Muscle of leg (tissue), 16 donors: ENCODE measurements around the gene VWCE. TPM values are rescaled to one million over a fixed set of nuclear protein-coding genes. Genes with fewer than 3 reads are reported as not detected.
A peak's percentile ranks its signal among the peaks of the same experiment; 100 is the strongest.

ENCODE experiments used
- DNase-seq: peaks from one replicate; pipeline ENCODE4 v3.0.0; 2013
- H3K27ac ChIP-seq: one replicate; pipeline ENCODE4 v1.5.1; 2013; ENCODE audit warnings: mild to moderate bottlenecking, low read length, control low read depth
- H3K27me3 ChIP-seq: one replicate; pipeline ENCODE4 v1.6.1; 2013; ENCODE audit warnings: low read length; ENCODE audit not compliant: control insufficient read depth, insufficient read depth
- H3K36me3 ChIP-seq: one replicate; pipeline ENCODE4 v1.6.1; 2013; ENCODE audit warnings: low read length; ENCODE audit not compliant: control insufficient read depth, insufficient read depth
- H3K4me1 ChIP-seq: one replicate; pipeline ENCODE4 v1.6.1; 2013; ENCODE audit warnings: low read length; ENCODE audit not compliant: control insufficient read depth, insufficient read depth
- H3K4me3 ChIP-seq: one replicate; pipeline ENCODE4 v1.5.1; 2013; ENCODE audit warnings: low read length, control low read depth
- H3K9me3 ChIP-seq: replicated peaks from 2 replicates; pipeline ENCODE4 v1.6.1; 2013; ENCODE audit warnings: low read depth, low read length; ENCODE audit not compliant: control insufficient read depth
- WGBS: methylation state at CpG from one replicate; pipeline ENCODE4 v1.1.5; 2013; ENCODE audit warnings: missing lambda C conversion rate; ENCODE audit not compliant: insufficient coverage; 5-methylcytosine and 5-hydroxymethylcytosine counted together
- long read RNA-seq, 11 donors: transcript quantifications; one replicate each; lab custom pipeline, GENCODE V29; 2026
- polyA plus RNA-seq, 8 donors: library from polyadenylated mRNA; unstranded; fragments of 120-200 nt; gene quantifications; one replicate each; pipeline versions ENCODE4 v1.2.1 to v1.2.3, GENCODE V29; 2013; ENCODE audit warnings: inconsistent platforms in 1 of 8, low replicate concordance in 1 of 8; ENCODE audit not compliant: insufficient read length in 8 of 8, insufficient read depth in 1 of 8
- total RNA-seq: library from RNA; stranded (reverse); fragments of 120-200 nt; gene quantifications from one replicate; pipeline ENCODE4 v1.2.4, GENCODE V29; 2013

The VWCE gene, protein sequence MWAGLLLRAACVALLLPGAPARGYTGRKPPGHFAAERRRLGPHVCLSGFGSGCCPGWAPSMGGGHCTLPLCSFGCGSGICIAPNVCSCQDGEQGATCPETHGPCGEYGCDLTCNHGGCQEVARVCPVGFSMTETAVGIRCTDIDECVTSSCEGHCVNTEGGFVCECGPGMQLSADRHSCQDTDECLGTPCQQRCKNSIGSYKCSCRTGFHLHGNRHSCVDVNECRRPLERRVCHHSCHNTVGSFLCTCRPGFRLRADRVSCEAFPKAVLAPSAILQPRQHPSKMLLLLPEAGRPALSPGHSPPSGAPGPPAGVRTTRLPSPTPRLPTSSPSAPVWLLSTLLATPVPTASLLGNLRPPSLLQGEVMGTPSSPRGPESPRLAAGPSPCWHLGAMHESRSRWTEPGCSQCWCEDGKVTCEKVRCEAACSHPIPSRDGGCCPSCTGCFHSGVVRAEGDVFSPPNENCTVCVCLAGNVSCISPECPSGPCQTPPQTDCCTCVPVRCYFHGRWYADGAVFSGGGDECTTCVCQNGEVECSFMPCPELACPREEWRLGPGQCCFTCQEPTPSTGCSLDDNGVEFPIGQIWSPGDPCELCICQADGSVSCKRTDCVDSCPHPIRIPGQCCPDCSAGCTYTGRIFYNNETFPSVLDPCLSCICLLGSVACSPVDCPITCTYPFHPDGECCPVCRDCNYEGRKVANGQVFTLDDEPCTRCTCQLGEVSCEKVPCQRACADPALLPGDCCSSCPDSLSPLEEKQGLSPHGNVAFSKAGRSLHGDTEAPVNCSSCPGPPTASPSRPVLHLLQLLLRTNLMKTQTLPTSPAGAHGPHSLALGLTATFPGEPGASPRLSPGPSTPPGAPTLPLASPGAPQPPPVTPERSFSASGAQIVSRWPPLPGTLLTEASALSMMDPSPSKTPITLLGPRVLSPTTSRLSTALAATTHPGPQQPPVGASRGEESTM
- total RNA-seq (3.4 TPM), polyA plus RNA-seq (10 to 100 TPM in 1 of 8 donors, 1 to 10 TPM in 7; 3.3 to 10.2 (median 6.1) TPM)
- long read RNA-seq, donor 1 = 0 reads
- long read RNA-seq, donor 2 = 0 reads
- long read RNA-seq, donor 3 = 0 reads
- long read RNA-seq, donor 4 = 0 reads
- long read RNA-seq, donor 5 = 0 reads
- long read RNA-seq, donor 6, partial matches to known transcripts = 0 of 1 reads
- long read RNA-seq, donor 6, other reads (novel, unspliced or antisense) = 0 of 1 reads
- long read RNA-seq, donor 7 = 0 reads
- long read RNA-seq, donor 8 = 0 reads
- long read RNA-seq, donor 9 = 0 reads
- long read RNA-seq, donor 10 = 0 reads
- long read RNA-seq, donor 11 = 0 reads

GRCh38 chr11:61294717-61295595 lies at the start of gene VWCE:
VWCE (minus strand) TSS chr11:61295316; CDS start chr11:61295037, 279 bp downstream.
- H3K27me3 ChIP-seq = peaks cover 16% of the 10 kb centered on the region
- DNase-seq = peak; percentile 76
- peaks cover 22% of the 10 kb centered on the region for H3K36me3 ChIP-seq
- under 1% methylated on average over 95 of the region's 97 CpGs for whole genome bisulfite sequencing
- H3K4me3 ChIP-seq = peak within 1 kb of the TSS; percentile 68
- no peaks in the 10 kb centered on the region for H3K9me3 ChIP-seq
- H3K4me1 ChIP-seq = peaks cover 28% of the 10 kb centered on the region
- H3K27ac ChIP-seq = peak within 1 kb of the TSS; percentile 84

DNA sequence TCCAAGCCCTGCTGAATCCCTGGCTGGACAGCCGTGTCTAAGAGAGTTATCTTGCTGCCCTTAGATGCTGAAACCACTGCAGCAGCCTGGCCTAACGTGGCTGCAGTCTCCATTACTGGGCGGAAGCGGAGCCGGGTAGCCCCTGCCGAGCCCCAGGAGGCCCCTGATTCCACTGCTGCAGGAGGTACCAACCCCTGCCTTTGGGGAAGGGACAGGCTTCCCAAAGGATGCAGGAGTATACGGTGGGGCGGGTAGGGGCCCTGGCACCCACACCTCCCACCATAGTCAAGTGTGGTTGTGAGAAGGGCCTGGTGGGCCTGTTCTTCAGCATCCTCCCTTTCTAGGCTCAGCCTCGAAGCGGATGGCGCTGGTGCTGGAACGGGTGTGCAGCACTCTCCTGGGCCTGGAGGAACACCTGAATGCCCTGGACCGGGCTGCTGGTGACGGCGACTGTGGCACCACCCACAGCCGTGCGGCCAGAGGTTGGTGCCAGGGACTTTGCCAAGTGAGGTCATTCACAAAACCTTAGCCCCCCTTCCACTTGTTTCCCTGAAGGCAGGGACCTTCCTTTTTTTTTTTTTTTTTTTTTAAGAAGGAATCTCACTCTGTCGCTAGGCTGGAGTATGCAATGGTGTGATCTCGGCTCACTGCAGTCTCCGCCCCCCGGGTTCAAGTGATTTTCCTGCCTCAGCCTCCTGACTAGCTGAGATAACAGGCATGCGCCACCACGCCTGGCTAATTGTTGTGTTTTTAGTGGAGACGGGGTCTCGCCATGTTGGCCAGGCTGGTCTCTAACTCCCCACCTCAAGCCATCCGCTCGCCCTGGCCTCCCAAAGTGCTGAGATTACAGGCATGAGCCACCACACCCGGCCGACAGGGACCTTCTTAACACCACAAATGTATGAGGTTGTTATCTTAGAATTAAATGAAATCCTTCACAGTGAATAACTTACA lies 49.0 kb upstream of the VWCE start:
- Histone ChIP-seq H3K4me1 (peaks cover 11% of the 10 kb centered on the region), H3K9me3 (no peaks in the 10 kb centered on the region), H3K27me3 (no peaks in the 10 kb centered on the region), H3K36me3 (peaks cover 44% of the 10 kb centered on the region), H3K4me3 (no peak overlapping the region), H3K27ac (no peak overlapping the region)
- no peak for DNase-seq
- 95% methylated on average over 17 of the region's 29 CpGs for WGBS

DNA sequence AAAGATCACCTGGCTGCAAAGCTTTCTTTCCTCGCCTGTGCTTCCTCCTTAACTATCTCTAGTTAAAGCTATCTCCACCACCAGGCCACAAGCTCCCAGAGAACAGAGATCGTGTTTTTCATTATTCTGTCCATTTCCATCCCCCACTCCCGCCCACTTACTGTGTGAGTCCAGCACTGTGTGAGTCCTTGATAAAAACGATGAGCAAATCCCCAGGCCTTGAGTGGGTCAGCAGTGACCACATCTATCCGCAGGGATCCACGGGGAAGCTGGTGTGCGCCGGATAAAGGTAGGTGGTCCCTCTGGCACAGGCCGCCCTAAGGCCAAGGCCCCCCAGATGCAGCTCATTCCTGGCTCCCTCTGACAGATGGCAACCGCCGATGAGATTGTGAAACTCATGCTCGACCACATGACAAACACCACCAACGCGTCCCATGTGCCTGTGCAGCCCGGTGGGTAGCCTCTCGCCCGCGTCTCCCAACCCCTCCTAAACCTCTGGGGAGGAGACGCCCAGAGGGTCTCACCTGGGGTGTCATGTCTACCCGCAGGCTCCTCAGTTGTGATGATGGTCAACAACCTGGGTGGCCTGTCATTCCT lies 47.2 kb upstream of the VWCE start:
- no peak overlapping the region for H3K27ac ChIP-seq
- no peak overlapping the region for H3K4me3 ChIP-seq
- 91% methylated on average over 19 of the region's 20 CpGs for WGBS
- peaks cover 11% of the 10 kb centered on the region for H3K4me1 ChIP-seq
- H3K36me3 ChIP-seq = peaks cover 44% of the 10 kb centered on the region
- H3K9me3 ChIP-seq = no peaks in the 10 kb centered on the region
- H3K27me3 ChIP-seq = no peaks in the 10 kb centered on the region
- DNase-seq = no peak

DNA sequence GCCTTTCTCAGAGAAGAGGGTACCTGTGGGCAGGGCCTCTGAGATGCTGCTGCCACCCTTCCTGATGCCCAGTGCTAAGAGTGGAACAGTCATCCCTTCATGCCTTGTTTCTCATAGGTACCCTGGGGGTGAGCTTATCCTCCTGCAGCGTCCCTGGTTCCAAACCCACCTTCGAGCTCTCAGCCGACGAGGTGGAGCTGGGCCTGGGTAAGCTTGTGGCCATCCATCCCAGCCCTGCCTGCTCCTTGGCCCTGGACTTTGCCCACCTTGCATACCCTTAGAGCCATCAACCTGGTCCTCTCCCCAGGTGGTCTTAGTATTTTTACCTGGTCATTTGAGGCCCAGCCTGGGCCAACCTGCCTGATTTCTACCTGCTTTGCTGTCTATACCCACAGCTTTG lies 46.6 kb upstream of the VWCE start:
- Histone ChIP-seq H3K9me3 (no peaks in the 10 kb centered on the region), H3K4me1 (peaks cover 11% of the 10 kb centered on the region), H3K36me3 (peaks cover 42% of the 10 kb centered on the region), H3K27ac (no peak overlapping the region), H3K27me3 (no peaks in the 10 kb centered on the region), H3K4me3 (no peak overlapping the region)
- WGBS = 93% methylated on average over 4 of the region's 4 CpGs
- no peak for DNase-seq

GRCh38 chr11:61340979-61341378 lies 45.9 kb upstream of the VWCE start:
- no peaks in the 10 kb centered on the region for H3K27me3 ChIP-seq
- peaks cover 35% of the 10 kb centered on the region for H3K36me3 ChIP-seq
- H3K9me3 ChIP-seq = no peaks in the 10 kb centered on the region
- peaks cover 16% of the 10 kb centered on the region for H3K4me1 ChIP-seq
- no CpG with 5 or more reads among the region's 2 CpGs for WGBS
- H3K4me3 ChIP-seq = no peak overlapping the region
- DNase-seq = no peak
- no peak overlapping the region for H3K27ac ChIP-seq

DNA sequence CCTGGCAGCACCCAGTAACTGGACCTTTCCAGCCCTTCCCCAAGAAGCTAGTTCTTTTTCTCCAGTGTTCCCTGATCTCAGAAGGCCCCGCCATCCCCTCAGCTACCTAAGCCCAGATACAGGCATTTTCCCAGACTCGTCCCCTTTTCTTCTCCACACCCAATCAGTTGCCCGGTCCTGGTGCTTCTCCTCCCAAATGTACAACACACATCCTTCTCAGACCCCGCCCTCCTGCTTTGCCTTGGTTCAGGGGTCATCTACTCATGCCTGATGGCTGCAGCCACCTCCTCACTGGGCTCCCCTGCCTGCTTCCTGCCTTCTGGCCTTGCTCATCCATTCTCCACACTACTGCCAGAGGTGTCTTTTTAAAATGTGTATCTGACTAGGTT lies 44.4 kb upstream of the VWCE start:
- no peak overlapping the region for H3K4me3 ChIP-seq
- no peak overlapping the region for H3K27ac ChIP-seq
- H3K4me1 ChIP-seq = peaks cover 7% of the 10 kb centered on the region
- H3K27me3 ChIP-seq = no peaks in the 10 kb centered on the region
- no peaks in the 10 kb centered on the region for H3K9me3 ChIP-seq
- peaks cover 34% of the 10 kb centered on the region for H3K36me3 ChIP-seq
- 82% methylated on average over 4 of the region's 4 CpGs for WGBS
- DNase-seq = no peak

DNA sequence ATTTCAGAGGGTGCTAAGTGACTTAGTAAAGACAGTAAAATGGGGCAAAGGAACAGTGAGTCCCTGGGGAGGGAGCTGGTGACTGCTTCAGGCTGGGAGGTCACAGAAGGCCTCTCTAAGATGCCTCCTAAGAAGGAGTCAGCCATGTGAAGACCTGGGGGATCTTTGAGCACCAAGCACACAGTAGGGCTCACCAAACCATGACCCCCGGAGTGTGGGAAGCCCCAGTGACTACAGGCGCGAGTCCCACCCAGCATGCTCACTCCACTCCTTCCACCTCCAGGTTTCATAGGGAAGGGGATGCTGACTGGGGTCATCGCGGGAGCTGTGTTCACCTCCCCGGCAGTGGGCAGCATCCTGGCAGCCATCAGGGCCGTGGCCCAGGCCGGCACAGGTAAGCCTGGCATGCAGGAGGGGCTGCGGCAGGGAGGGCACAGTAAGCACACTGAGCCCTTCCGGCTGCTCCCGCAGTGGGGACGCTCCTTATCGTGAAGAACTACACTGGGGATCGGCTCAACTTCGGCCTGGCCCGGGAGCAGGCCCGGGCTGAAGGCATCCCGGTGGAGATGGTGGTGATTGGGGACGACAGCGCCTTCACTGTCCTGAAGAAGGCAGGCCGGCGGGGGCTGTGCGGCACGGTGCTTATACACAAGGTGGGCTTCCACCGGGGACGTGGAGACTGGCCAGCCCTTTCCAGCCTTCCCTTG lies 43.8 kb upstream of the VWCE start:
- H3K4me1 ChIP-seq = peaks cover 7% of the 10 kb centered on the region
- H3K27me3 ChIP-seq = no peaks in the 10 kb centered on the region
- no peaks in the 10 kb centered on the region for H3K9me3 ChIP-seq
- H3K36me3 ChIP-seq = peaks cover 34% of the 10 kb centered on the region
- no peak for DNase-seq
- WGBS = 92% methylated on average over 19 of the region's 26 CpGs
- H3K4me3 ChIP-seq = no peak overlapping the region
- H3K27ac ChIP-seq = no peak overlapping the region
